RWPE2 (cell line): ENCODE measurements around the gene RMC1.
"Not testable (repeated sequence)": the region's sequence is repeated elsewhere in the genome, so short reads cannot be mapped to it uniquely, and the experiment has no call there.

ENCODE experiments used
- ATAC-seq: fragments of 200-7000 bp; cut with Tn5 transposase; 3 replicates; pipeline ENCODE4 v1.9.1; 2021; ENCODE audit warnings: low read depth
- DNase-seq: peaks from one replicate; pipeline ENCODE4 v3.0.0-alpha.2; 2020; ENCODE audit warnings: low spot score
- H3K27ac ChIP-seq: fragments of 450-650 bp; 2 replicates; pipeline ENCODE4 v1.5.1; 2017; ENCODE audit warnings: mild to moderate bottlenecking; ENCODE audit not compliant: poor library complexity, severe bottlenecking
- H3K27me3 ChIP-seq: fragments of 250-450 bp; sonication (Bioruptor Pico); 2 replicates; pipeline ENCODE4 v1.5.1; 2021; ENCODE audit warnings: mild to moderate bottlenecking, moderate library complexity; ENCODE audit not compliant: insufficient read depth, poor library complexity, severe bottlenecking
- H3K36me3 ChIP-seq: fragments of 250-450 bp; sonication (Bioruptor Pico); 2 replicates; pipeline ENCODE4 v1.5.1; 2020; ENCODE audit warnings: low read depth, mild to moderate bottlenecking, moderate library complexity
- H3K4me1 ChIP-seq: fragments of 250-450 bp; sonication (Bioruptor Pico); 2 replicates; pipeline ENCODE4 v1.5.1; 2021; ENCODE audit warnings: mild to moderate bottlenecking, moderate library complexity; ENCODE audit not compliant: insufficient read depth, poor library complexity, severe bottlenecking
- H3K4me3 ChIP-seq: fragments of 250-450 bp; sonication (Bioruptor Pico); 2 replicates; pipeline ENCODE4 v1.5.1; 2021; ENCODE audit warnings: mild to moderate bottlenecking, moderate library complexity; ENCODE audit not compliant: severe bottlenecking
- H3K9me3 ChIP-seq: fragments of 250-450 bp; sonication (Bioruptor Pico); 2 replicates; pipeline ENCODE4 v1.5.1; 2021; ENCODE audit warnings: mild to moderate bottlenecking, moderate library complexity; ENCODE audit not compliant: severe bottlenecking
- CTCF ChIP-seq: fragments of 450-650 bp; IDR thresholded peaks from one replicate; pipeline ENCODE4 v1.5.1; 2017; ENCODE audit warnings: mild to moderate bottlenecking, moderate library complexity; ENCODE audit not compliant: poor library complexity, severe bottlenecking

Gene RMC1

GRCh38 chr18:23503963-23504344 lies 643 bp downstream of the RMC1 start:
- H3K27me3 ChIP-seq = no peaks in the 10 kb centered on the region
- no peak for ATAC-seq
- no peaks in the 10 kb centered on the region for H3K9me3 ChIP-seq
- peaks cover 34% of the 10 kb centered on the region for H3K36me3 ChIP-seq
- H3K27ac ChIP-seq = peak overlapping the region; percentile 39
- peak overlapping the region; percentile 81 for H3K4me3 ChIP-seq
- TF ChIP-seq CTCF = no peak
- DNase-seq = no peak
- H3K4me1 ChIP-seq = peaks cover 10% of the 10 kb centered on the region

GRCh38 chr18:23504720-23505119 lies 1.4 kb downstream of the RMC1 start:
- H3K27me3 ChIP-seq = no peaks in the 10 kb centered on the region
- TF ChIP-seq CTCF = no peak
- no peak overlapping the region for H3K4me3 ChIP-seq
- no peak for ATAC-seq
- H3K36me3 ChIP-seq = peaks cover 42% of the 10 kb centered on the region
- H3K27ac ChIP-seq = no peak overlapping the region
- no peak for DNase-seq
- H3K9me3 ChIP-seq = no peaks in the 10 kb centered on the region
- peaks cover 10% of the 10 kb centered on the region for H3K4me1 ChIP-seq

GRCh38 chr18:23506393-23506792 lies 3.1 kb downstream of the RMC1 start:
- DNase-seq (no peak), ATAC-seq (no peak)
- Histone ChIP-seq H3K4me3 (no peak overlapping the region), H3K27me3 (no peaks in the 10 kb centered on the region), H3K9me3 (no peaks in the 10 kb centered on the region), H3K36me3 (peaks cover 53% of the 10 kb centered on the region), H3K27ac (no peak overlapping the region), H3K4me1 (peaks cover 10% of the 10 kb centered on the region)
- TF ChIP-seq CTCF = no peak

GRCh38 chr18:23510923-23511322 lies 7.6 kb downstream of the RMC1 start:
- Histone ChIP-seq H3K36me3 (peaks cover 57% of the 10 kb centered on the region), H3K4me1 (peaks cover 11% of the 10 kb centered on the region)
- not testable (repeated sequence) for H3K27me3 ChIP-seq, H3K9me3 ChIP-seq, H3K27ac ChIP-seq, ATAC-seq, DNase-seq, H3K4me3 ChIP-seq

- not testable (repeated sequence) for H3K27me3 ChIP-seq, H3K4me3 ChIP-seq, H3K9me3 ChIP-seq, ATAC-seq, H3K27ac ChIP-seq, DNase-seq
- Histone ChIP-seq H3K36me3 (peaks cover 55% of the 10 kb centered on the region), H3K4me1 (peaks cover 11% of the 10 kb centered on the region)
Measured at GRCh38 chr18:23512216-23512615, 8.9 kb downstream of the RMC1 start.

GRCh38 chr18:23512641-23513040 lies 9.3 kb downstream of the RMC1 start:
- Histone ChIP-seq H3K4me1 (peaks cover 11% of the 10 kb centered on the region), H3K36me3 (peaks cover 55% of the 10 kb centered on the region), H3K27ac (no peak overlapping the region), H3K9me3 (no peaks in the 10 kb centered on the region), H3K27me3 (no peaks in the 10 kb centered on the region), H3K4me3 (no peak overlapping the region)
- no peak for ATAC-seq
- no peak for TF ChIP-seq CTCF
- DNase-seq = no peak
